ENCODE measurements around the gene TUBG1. TPM values are rescaled to one million over a fixed set of nuclear protein-coding genes. Genes with fewer than 3 reads are reported as not detected.

Gene TUBG1
- total and polyA plus RNA-seq, 9 of the 15 experiments (the other 6 are each of a cell fraction or from before 2014, with no cell fraction given): 33.1 to 147 (median 66.0) TPM

DNA sequence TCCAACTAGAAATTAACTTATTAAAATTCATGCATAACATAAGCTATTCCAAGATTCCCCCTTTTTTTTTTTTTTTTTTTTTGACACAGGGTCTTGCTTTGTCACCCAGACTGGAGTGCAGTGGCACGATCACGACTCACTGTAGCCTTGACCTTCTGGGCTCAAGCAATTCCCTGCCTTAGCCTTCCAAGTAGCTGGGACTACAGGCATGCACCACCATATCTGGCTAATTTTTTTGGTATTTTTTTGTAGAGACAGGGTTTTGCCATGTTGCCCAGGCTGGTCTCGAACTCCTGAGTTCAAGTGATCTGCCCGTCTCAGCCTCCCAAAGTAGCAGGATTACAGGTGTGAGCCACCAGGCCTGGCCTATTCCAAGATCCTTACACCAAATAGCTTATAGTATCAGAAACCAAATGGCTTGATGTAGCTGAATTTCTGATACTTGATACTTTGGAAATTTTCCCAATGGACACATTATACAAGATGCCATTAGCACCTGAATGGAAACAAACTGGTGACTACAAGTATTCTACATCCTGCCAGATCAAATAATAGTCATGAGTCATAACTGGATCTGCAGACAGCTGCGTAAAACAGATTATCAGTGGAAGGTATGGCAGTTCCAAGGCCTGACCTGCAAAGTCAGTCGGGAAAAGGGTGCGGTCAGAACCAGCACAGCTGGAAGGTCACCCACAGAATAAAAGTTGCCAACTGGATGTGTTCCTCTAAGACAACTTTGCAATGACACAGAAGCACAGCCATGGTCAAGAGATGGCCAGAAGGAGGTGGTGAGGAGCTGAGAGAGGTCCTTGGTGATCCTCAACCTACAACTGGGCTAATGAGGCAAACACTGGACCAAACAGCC, 14.5 kb downstream of the TUBG1 start (continued):
- TF ChIP-seq, protein P1, sequence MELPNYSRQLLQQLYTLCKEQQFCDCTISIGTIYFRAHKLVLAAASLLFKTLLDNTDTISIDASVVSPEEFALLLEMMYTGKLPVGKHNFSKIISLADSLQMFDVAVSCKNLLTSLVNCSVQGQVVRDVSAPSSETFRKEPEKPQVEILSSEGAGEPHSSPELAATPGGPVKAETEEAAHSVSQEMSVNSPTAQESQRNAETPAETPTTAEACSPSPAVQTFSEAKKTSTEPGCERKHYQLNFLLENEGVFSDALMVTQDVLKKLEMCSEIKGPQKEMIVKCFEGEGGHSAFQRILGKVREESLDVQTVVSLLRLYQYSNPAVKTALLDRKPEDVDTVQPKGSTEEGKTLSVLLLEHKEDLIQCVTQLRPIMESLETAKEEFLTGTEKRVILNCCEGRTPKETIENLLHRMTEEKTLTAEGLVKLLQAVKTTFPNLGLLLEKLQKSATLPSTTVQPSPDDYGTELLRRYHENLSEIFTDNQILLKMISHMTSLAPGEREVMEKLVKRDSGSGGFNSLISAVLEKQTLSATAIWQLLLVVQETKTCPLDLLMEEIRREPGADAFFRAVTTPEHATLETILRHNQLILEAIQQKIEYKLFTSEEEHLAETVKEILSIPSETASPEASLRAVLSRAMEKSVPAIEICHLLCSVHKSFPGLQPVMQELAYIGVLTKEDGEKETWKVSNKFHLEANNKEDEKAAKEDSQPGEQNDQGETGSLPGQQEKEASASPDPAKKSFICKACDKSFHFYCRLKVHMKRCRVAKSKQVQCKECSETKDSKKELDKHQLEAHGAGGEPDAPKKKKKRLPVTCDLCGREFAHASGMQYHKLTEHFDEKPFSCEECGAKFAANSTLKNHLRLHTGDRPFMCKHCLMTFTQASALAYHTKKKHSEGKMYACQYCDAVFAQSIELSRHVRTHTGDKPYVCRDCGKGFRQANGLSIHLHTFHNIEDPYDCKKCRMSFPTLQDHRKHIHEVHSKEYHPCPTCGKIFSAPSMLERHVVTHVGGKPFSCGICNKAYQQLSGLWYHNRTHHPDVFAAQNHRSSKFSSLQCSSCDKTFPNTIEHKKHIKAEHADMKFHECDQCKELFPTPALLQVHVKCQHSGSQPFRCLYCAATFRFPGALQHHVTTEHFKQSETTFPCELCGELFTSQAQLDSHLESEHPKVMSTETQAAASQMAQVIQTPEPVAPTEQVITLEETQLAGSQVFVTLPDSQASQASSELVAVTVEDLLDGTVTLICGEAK (IDR thresholded peaks at IDR 0.05): no peak
- TF ChIP-seq, protein P1 (CRISPR knock-in tag; IDR thresholded peaks at IDR 0.05): no peak
- TF ChIP-seq SRF (CRISPR knock-in tag; IDR thresholded peaks at IDR 0.05) (0 out of 4 replicates have a peak, but pooled peaks of 1 of the 2 experiments have one; percentile 38), ZNF217 (CRISPR knock-in tag; IDR thresholded peaks at IDR 0.05) (no peak), ZNF507 (tag; conservative IDR thresholded peaks at IDR 0.05) (no peak), PHF8 (IDR thresholded peaks at IDR 0.05; ENCODE audit: borderline replicate concordance, low read length) (no peak), ZSCAN32 (CRISPR knock-in tag; IDR thresholded peaks at IDR 0.05) (no peak), FOS (IDR thresholded peaks at IDR 0.05; ENCODE audit: extremely low read depth, insufficient read length) (peak; percentile 69), IFI16 (CRISPR knock-in tag; IDR thresholded peaks at IDR 0.05) (no peak), CEBPB (tag; IDR thresholded peaks at IDR 0.05) (no peak), SOX6 (IDR thresholded peaks at IDR 0.05) (peak; percentile 89), XRCC4 (IDR thresholded peaks at IDR 0.05; ENCODE audit: extremely low read depth, insufficient read depth, insufficient read length) (no peak), NRF1 (conservative IDR thresholded peaks at IDR 0.05 in 1 of 2, IDR thresholded peaks at IDR 0.05 in 1 of 2) (peak; percentile 28 to 42; a peak in 3 of 4 replicates)
- TF ChIP-seq, protein P2, sequence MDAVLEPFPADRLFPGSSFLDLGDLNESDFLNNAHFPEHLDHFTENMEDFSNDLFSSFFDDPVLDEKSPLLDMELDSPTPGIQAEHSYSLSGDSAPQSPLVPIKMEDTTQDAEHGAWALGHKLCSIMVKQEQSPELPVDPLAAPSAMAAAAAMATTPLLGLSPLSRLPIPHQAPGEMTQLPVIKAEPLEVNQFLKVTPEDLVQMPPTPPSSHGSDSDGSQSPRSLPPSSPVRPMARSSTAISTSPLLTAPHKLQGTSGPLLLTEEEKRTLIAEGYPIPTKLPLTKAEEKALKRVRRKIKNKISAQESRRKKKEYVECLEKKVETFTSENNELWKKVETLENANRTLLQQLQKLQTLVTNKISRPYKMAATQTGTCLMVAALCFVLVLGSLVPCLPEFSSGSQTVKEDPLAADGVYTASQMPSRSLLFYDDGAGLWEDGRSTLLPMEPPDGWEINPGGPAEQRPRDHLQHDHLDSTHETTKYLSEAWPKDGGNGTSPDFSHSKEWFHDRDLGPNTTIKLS (IDR thresholded peaks at IDR 0.05; ENCODE audit: borderline replicate concordance, low read depth): no peak
- TF ChIP-seq, protein P3, sequence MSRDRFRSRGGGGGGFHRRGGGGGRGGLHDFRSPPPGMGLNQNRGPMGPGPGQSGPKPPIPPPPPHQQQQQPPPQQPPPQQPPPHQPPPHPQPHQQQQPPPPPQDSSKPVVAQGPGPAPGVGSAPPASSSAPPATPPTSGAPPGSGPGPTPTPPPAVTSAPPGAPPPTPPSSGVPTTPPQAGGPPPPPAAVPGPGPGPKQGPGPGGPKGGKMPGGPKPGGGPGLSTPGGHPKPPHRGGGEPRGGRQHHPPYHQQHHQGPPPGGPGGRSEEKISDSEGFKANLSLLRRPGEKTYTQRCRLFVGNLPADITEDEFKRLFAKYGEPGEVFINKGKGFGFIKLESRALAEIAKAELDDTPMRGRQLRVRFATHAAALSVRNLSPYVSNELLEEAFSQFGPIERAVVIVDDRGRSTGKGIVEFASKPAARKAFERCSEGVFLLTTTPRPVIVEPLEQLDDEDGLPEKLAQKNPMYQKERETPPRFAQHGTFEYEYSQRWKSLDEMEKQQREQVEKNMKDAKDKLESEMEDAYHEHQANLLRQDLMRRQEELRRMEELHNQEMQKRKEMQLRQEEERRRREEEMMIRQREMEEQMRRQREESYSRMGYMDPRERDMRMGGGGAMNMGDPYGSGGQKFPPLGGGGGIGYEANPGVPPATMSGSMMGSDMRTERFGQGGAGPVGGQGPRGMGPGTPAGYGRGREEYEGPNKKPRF (IDR thresholded peaks at IDR 0.05; ENCODE audit: low read depth, low read length): no peak
